GM19463 (cell line): ENCODE measurements around the gene PROX2.

Experiments used
- ATAC-seq: cut with Tn5 transposase; IDR thresholded peaks from one replicate; pipeline ENCODE4 v1.9.1; 2021; ENCODE audit warnings: mild to moderate bottlenecking, moderate library complexity; ENCODE audit not compliant: unreplicated experiment

Gene PROX2

GRCh38 chr14:74846968-74847665, 28.8 kb downstream of the PROX2 start:
- no peak for ATAC-seq

DNA sequence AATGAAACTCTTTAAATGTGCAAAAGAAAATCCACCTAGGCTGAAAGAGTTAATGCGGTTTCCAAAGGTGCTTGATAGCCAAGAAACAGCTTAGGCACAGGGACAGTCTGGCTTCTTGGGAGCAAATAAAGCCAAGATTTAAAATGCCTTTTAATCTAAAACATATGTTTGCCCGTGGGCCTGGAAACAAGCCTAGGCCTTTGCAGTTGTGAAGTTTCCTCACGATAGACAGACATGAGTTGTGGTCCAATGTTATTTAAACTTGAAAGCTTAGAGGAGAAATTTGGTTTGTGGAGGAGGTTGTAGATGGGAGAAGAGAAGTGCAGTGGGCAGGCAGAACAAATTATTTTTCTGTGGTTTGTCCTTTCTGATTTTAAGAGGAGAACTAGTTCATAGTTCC, 29.8 kb downstream of the PROX2 start:
- no peak for ATAC-seq

GRCh38 chr14:74843653-74844052, 32.3 kb downstream of the PROX2 start:
- ATAC-seq = no peak

DNA sequence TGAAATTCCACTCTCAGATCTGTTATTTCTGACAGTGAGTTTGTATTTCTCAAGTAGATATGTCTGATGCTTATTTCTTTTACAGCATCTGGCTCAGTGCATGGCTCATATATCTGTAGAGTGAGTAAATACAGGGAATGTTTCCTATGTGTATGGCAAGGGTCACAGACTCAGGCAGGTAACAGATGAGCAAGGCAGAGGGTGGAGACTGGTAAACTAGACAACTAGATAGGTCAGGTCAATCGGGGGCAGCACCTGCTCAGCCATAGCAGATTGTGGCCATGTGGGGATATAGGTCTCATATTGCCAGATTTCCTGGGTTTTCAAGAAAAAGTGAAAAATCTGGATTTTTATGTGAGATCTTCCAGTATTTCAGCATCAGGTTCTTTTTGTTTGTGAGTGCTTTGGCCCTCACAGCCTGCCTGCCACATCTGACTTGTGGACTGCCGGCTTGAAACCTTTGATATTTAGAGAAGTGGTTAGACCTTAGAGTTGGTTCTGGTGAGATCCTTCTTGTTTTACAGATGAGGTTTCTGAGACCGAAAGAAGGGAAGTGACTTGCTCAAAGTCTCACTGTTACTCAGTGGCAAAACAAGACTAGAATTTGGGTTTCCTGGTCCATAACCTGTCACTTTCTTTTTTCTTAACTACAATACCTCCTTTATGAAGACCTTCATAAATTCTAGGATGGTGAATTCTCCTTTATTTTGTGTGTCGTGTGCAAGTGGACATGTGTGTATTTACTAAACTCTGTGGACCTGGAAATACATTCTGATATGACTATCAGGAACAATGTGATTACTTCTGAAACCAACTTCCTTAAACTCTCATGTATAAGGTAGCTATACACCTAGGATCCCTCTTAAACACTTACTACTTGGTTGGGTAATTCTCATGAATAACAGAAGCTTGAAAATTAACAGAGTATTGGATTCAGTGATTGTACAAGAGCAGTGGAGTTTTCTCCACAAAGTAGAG, 34.4 kb downstream of the PROX2 start:
- peak; percentile 79 for ATAC-seq

- ATAC-seq = no peak
These were observed 35.3 kb downstream of the PROX2 start for GRCh38 chr14:74840603-74841030.

GRCh38 chr14:74838166-74838565, 37.8 kb downstream of the PROX2 start:
- ATAC-seq = no peak

DNA sequence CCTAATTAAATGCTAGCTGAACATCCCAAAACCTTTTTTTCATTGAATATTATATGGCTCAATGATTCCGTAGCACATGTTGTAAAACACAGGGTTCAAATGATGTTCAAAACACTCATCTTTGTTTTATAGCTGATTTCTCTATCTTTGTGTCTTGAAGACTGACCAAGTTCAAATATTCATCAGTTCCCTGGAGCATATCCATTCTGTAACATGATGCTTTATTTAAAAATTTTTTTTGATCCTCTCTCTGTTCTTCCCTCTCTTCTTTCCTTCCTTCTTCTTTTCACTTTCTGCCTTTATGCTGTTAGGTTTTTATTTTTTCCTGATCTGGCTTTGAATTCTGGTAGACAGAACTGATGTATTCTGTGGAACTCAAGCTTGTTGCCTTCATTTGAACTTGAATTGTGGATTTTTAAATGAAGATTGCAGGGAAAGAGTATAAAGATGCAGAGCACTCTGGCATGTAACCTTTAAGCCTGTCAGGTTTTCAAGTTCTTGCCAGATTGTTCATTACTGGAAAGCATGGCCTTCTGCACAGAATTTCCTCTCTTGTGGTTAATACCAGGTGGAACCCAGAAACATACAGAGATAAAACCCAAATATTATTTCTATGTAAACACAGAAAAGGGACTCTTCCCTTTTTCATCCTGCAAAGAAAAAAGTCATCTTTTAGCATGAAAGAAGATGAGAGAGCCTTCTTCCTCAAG, 39.5 kb downstream of the PROX2 start:
- ATAC-seq = no peak

- ATAC-seq = no peak
These were observed 40.2 kb downstream of the PROX2 start for GRCh38 chr14:74835645-74836250.

GRCh38 chr14:74834692-74835392, 41.1 kb downstream of the PROX2 start:
- ATAC-seq = no peak

DNA sequence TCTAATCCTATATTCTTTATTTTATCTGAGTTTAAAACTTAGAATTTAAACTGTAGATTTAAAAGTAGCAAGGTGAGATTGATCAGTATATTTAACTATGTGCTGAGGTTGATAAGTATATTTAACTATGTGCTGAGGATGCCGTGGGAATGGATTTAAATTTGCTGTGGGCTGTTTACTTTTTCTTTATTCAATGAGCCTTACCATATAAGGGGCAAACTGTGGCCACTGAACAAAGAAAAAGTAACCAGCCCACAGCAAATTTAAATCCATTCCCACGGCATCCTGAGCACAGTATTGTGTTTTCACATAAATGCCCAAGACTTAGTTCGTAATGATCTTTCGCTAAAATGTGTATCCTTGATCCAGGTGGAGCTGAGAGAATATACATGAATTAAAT, 43.1 kb downstream of the PROX2 start:
- no peak for ATAC-seq

DNA sequence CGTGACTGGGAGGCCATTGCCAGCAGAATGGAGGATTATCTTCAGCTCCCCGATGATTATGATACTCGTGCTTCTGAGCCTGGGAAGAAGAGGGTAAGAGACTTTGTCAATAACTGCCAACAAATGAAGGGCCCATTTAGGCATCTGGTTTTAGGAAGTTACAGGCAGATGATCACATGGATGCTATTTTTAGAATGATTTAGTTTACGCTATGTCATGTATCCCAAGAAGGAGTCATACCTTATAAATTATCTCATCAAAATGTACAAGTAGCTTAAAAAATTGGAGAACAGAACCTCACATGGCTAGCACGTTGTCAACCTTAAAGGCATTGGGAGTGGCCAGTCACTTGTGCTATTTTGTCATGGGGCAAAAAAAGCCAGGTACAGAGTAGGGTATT, 46.7 kb downstream of the PROX2 start:
- ATAC-seq = no peak

DNA sequence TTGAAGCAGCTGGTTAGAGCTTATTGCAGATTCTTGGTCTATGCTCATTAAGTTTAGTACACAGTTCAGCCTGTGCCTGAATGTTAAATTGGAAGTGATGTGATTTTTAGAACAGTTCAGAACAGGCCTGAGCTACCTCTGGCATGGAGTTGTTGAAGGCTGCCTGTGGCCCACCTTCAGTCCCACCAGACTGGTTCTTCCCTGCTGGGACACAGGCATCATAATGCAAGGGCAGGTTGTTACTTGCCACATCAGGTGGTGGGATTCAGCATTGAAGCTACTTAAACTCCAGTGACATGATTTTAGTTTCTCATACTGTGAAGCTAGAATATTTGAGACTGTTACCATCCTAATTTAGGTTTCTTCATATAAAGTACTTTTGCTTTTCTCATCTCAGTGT, 49.4 kb downstream of the PROX2 start:
- no peak for ATAC-seq
